ENCODE measurements around the gene FBXL2.
"Not testable (repeated sequence)": the region's sequence is repeated elsewhere in the genome, so short reads cannot be mapped to it uniquely, and the experiment has no call there.

Gene FBXL2

GRCh38 chr3:33428734-33429133 lies 151.5 kb downstream of the FBXL2 start:
- TF ChIP-seq CTCF (IDR thresholded peaks at IDR 0.05; ENCODE audit: low read depth, low read length, missing control alignments) = no peak
- in situ Hi-C loops (cut with HindIII; ENCODE audit: low sequenced_read_pairs) = no loop called here
- no peak overlapping the region for H3K4me3 ChIP-seq (ENCODE audit: low read depth, low read length)
- no peak for DNase-seq (ENCODE audit: low read depth)

- H3K4me3 ChIP-seq (ENCODE audit: low read depth, low read length); DNase-seq (ENCODE audit: low read depth); in situ Hi-C loops (cut with HindIII; ENCODE audit: low sequenced_read_pairs): not testable (repeated sequence)
Measured at GRCh38 chr3:33429306-33429705, 152.1 kb downstream of the FBXL2 start.

- no peak for DNase-seq (ENCODE audit: low read depth)
- in situ Hi-C loops (cut with HindIII; ENCODE audit: low sequenced_read_pairs) = no loop called here
- no peak overlapping the region for H3K4me3 ChIP-seq (ENCODE audit: low read depth, low read length)
- no peak for TF ChIP-seq CTCF (IDR thresholded peaks at IDR 0.05; ENCODE audit: low read depth, low read length, missing control alignments)
Measured at GRCh38 chr3:33430061-33430460, 152.8 kb downstream of the FBXL2 start.

GRCh38 chr3:33430571-33430970 lies 153.3 kb downstream of the FBXL2 start:
- H3K4me3 ChIP-seq (ENCODE audit: low read depth, low read length) = no peak overlapping the region
- in situ Hi-C loops (cut with HindIII; ENCODE audit: low sequenced_read_pairs) = no loop called here
- TF ChIP-seq CTCF (IDR thresholded peaks at IDR 0.05; ENCODE audit: low read depth, low read length, missing control alignments) = no peak
- DNase-seq (ENCODE audit: low read depth) = no peak

GRCh38 chr3:33433843-33434242 lies 156.6 kb downstream of the FBXL2 start:
- in situ Hi-C loops (cut with HindIII; ENCODE audit: low sequenced_read_pairs) = no loop called here
- no peak overlapping the region for H3K4me3 ChIP-seq (ENCODE audit: low read depth, low read length)
- TF ChIP-seq CTCF (IDR thresholded peaks at IDR 0.05; ENCODE audit: low read depth, low read length, missing control alignments) = no peak
- no peak for DNase-seq (ENCODE audit: low read depth)

Data from astrocyte of the cerebellum (primary cell).